NCI-H1105 (cell line): ENCODE data around the gene RDH13.

ENCODE experiments used
- DNase-seq: peaks from one replicate; lab custom pipeline; 2025; lab: John Stamatoyannopoulos, UW

RDH13 gene

DNA sequence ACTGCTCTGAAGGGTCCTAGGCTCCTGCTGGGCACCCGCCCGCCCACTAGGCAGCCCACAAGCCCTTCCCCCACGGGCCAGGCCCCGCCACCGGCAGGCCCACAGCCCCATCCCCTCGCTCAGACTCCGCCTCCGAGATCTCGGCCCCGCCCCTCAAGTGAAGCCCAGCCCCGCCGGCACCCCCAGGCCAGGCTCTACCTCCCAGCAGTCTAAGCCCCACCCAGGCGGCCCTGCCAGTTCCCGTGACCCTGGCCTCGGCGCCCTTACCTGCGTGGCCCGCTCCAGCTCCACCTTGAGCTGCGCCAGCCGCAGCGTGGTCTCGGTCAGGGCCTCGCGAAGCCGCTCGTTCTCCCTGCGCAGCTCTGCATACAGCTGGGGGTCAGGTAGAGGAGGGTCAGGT is 29.0 kb upstream of the RDH13 start:
- DNase-seq: no peak

GRCh38 chr19:55091126-55091910 is 28.4 kb upstream of the RDH13 start:
- DNase-seq: no peak

DNA sequence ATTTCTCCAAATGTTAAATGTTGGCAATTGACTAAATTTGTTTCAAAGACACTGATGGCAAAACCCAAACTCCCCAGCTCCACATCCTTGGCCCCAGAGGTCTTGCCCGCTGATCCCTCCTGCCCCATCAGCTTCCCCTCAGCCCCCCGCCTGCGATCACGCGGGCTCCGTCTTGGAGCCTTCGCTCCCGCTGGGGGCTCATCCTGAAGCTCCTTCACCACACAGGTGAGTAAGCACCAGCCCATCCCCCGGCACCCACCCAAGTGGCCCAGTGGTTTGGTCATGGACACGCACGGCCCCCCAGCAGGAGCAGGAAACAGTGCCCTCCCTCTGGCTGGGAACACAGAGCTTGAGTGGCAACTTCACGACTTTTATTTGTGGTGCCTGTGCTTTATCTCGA is 27.6 kb upstream of the RDH13 start:
- DNase-seq: no peak

GRCh38 chr19:55089342-55089944 is 26.5 kb upstream of the RDH13 start:
- DNase-seq: no peak

DNA sequence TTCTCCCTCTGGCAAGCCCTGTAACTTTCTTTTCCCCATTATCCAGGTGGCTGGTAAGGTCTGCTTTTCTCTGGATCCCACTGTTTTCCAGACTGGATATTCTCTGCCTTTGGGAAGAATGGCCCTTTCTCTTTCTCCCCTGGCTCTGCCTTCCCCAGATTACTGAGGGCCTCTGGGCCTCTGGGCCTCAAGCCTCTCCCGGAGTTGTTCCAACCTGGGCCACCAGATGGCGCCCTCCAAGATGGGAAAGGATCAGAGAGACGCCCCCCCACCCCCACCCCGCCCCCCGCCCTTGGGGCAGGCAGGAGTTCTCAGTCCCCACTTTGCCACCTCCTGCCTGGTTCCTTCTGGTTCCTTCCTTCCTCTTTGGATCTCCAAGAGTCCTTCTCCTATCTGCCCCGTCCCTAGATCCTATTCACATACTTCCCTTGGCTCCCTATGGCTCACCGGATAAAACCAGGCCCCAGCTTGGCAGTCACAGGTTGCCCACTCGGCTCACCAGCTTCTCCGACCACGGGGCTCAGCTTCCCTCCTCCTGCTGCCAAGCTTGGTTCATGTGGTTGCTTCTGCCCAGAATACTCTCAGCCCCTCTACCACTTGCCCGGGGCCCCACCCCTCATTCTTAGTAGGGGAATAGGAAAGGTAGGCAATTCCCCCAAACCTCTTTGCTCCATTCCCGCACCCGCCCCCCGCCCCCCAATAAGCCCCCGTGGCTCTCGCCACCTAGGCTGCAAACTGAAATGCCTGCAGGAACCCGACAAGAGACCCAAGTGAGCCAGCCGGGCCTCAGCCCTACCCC is 25.8 kb upstream of the RDH13 start:
- peak; percentile 72 for DNase-seq

DNA sequence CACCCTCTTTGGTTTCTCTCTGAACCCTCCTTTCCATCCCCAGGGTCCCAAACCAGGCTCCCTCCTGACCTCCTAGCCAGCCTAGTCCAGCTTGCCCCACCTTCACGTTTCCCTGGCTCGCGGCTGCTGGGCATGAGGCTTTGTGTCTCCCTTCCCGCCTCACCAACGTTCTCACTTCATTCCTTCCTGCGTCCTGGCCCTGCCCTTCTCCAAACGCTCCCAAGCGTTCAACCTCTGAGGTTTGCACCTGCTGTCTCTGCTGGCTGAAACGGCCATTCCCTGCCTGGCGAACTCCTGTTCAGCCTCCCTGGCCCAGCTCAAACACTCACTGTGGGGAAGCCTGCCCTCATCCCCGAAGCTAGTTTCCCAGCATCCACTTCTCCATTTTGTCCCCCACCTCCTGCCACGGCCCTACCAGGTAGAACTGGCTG is 25.1 kb upstream of the RDH13 start:
- DNase-seq: no peak

GRCh38 chr19:55087542-55087901 is 24.6 kb upstream of the RDH13 start:
- no peak for DNase-seq

GRCh38 chr19:55086730-55087541 is 24.0 kb upstream of the RDH13 start:
- peak; percentile 93 for DNase-seq

DNA sequence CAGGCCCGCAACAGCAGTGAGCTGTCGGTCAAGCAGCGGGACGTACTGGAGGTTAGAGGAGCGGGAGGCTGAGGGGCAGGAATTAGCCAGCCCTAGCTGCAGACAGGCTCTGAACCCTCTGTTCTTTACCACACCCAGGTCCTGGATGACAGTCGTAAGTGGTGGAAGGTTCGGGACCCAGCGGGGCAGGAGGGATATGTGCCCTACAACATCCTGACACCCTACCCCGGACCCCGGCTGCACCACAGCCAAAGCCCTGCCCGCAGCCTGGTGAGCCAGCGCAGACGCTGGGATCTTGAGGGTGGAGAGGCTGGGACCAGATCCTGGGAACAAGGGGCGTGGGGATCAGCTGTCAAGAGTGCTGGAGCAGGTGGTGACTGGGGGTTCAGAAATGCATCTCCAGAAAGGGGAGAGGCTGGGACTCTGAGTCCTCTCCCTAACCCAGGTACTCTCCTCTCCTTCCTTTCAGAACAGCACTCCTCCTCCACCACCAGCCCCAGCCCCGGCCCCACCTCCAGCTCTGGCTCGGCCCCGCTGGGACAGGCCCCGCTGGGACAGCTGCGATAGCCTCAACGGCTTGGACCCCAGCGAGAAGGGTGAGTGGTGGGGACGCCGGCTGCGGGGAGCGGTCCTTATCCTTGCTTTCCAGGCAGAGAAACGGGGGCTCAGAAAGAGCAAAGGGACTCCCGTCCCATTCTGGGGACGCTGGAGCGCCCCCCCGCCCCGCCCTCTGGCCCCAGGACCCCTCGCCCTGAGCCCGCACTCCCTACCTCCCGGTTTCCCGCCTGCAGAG is 23.2 kb upstream of the RDH13 start:
- no peak for DNase-seq

DNA sequence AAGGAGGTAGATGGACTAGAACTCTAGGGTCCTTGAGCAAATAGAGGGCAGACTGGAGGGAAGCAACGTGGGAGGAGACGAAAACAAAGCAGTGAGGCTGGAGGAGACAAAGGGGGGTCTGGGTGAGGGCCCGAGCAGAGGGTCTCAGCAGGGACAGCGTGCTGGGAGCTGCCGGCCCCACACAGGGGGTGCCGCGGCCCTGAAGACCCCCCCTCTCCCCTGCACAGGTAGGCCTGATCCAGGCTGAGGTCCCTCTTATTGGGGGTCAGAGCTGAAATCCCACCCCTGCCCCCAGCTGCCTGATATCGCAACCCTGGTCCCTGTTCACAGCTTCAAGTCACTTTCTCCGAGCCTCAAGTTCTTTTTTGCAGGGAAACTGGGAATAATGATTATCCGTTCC is 21.5 kb upstream of the RDH13 start:
- DNase-seq: no peak

GRCh38 chr19:55083004-55083850 is 20.3 kb upstream of the RDH13 start:
- no peak for DNase-seq

DNA sequence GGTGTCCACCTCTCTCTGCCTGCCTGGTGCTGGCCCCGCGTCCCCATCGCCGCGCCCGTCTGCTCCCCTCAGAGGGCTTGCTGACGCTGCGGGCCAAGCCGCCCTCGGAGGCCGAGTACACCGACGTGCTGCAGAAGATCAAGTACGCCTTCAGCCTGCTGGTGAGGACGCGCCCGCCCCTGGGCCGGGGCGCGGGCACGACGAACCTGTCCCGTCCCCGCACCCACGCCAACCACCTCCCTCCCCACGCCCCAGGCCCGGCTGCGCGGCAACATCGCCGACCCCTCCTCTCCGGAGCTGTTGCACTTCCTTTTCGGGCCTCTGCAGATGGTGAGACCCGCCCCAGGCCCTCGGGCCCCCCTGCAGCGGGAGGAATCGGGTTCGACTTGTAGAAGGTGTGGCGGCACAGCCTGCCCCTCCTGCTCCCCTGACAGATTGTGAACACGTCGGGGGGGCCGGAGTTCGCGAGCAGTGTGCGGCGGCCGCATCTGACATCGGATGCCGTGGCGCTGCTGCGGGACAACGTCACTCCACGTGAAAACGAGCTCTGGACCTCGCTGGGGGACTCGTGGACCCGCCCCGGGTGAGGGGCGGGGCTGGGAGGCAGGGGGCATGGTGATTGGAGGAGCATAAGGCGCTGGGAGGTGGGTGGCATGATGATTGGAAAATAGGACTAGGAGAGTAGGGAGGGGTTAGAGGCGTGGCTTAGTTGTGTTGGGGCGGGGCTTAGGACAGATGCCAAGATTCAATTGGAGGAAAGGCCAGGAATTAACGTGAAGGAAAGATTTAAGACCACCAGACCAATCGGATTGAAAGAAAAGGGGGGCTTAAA is 19.3 kb upstream of the RDH13 start:
- no peak for DNase-seq

DNA sequence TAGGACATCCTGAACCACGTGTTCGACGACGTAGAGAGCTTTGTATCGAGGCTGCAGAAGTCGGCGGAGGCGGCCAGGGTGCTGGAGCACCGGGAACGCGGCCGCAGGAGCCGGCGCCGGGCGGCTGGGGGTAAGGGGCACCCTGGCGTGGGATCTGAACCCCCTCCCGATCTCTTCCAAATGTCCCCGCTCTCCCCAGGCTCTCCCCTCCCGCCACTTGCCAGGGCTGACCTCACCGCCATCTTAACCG is 18.7 kb upstream of the RDH13 start:
- DNase-seq: no peak

DNA sequence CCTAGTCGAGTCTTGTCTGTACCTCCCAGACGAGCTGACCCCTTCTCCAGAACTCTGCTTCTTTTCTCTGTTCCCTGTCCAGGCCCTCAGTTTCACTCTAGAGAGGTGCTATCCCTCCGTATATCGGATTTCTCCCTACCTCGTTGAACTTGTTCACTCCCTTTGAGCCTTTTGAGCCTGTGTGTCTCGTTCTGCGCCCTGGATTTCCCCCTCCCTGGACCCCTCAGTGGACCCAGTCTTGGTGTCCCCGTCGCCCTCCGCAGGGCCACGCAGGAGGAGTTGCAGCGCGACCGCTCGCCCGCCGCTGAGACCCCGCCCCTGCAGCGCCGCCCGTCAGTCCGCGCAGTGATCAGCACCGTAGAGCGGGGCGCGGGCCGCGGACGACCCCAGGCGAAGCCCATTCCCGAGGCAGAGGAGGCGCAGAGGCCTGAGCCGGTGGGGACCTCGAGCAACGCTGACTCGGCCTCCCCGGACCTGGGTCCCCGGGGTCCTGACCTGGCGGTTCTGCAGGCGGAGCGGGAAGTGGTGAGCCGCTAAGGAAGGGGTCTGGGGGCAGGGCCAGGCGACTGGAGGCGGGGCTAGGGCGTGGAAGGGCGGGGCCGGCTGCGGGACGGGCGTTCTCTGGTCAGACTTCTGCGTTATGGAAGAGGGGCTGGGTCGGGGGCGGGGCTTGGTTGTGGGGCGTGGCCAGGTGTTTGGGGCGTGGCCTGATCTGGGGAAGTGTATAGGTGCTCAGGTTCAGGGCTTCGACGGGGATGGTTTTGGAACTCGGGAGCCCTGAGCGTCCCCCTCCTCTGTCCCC is 18.2 kb upstream of the RDH13 start:
- peak; percentile 64 for DNase-seq

DNA sequence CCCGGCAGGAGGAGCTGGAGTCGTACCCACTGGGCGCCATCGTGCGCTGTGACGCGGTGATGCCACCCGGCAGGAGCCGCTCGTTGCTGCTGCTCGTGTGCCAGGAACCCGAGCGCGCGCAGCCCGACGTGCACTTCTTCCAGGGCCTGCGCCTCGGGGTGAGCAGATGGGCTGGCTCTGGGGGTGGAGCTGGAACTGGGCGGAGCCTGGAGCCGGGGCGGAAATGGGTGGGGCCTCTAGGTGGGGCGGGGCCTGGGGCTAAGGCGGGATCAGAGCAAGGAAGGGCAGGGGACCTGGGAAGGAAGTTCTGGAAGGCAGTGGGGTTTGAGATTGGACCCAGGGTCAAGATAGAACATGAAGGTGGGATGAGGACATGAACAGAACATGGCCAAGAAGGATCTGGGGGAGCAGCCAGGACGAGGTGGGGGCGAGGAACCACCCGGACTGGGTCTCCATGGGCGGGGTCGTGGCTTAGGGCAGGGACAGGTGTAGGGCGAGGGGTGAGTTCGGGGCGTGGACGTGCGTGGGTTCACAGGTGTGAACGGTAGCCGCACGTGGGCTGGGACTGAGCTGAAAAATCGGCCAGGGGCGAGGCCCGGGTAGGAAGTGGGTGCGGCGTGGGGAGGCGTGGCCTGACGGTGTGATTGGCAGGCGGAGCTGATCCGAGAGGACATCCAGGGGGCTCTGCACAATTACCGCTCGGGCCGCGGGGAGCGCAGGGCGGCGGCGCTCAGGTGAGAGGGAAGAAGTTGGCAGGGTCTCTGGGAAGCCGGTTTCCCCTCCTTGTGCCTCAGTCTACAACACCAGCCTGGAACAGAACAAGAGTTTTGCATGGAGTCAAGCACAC is 17.4 kb upstream of the RDH13 start:
- peak; percentile 74 for DNase-seq

DNA sequence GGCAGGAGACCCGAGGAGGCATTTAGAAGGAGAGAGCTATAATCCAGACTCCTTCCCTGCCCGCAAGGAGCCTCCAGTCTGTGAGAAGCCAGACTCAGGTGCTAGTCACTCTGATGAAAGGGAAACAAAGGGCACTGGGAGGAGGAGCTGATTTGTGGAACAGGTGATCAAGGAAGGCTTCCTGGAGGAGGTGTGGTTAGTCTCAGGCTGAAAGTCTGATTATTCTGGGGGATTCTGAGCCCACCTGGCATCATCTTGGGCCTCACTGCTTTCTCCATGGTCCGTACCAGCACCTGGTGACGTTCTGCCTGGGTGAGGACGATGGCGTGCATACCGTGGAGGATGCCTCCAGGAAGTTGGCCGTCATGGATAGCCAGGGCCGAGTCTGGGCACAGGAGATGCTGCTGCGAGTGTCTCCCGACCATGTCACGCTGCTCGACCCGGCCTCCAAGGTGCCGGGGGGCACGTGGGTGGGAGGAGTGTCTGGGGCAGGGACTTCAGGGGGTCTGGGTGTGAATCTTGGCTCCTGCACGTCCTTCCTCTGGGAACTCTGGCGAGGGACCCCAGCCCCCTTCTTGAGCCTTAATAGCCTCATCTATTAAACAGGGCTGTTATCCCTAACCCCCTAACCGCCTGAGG is 16.6 kb upstream of the RDH13 start:
- no peak for DNase-seq

DNA sequence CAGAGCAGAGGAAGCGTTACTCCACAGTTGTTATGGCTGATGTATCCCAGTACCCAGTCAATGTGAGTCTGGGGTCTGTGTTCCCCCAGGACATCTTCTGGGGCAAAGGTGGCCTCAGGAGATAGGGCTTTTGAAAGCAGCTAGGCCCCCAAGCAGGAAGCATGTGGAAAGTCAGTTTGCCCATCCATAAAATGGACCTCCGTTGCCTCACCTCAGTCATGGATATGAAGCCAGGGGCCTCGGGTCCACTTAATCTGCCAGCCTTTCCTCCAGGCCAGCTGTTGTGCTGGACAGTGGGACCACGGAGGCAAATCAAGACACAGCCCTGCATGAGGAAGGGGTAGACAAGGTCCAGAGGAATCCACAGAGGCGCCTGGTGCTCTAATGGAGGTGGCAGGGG is 16.0 kb upstream of the RDH13 start:
- DNase-seq: no peak

DNA sequence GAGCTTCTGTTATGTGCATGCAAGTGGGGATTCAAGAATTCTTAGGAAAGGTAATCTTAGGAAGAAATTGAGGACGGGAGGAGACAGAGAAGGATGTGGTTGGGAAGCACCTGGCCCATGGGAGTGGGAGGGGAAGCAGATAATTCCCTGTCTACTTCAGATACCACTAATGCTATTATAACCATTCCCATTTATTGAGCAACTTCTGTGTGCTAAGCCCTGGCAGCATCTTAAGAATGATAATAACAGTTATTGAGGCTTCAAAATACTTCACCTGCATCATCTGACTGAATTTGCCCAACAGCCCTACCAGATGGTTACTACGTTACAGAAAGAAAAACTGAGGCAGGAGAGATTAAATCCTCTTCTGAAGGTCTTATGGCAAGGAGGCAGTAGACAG is 14.2 kb upstream of the RDH13 start:
- DNase-seq: no peak
